ENCODE measurements around the gene GIT2.
A peak's percentile ranks its signal among the peaks of the same experiment; 100 is the strongest.

Gene GIT2

DNA sequence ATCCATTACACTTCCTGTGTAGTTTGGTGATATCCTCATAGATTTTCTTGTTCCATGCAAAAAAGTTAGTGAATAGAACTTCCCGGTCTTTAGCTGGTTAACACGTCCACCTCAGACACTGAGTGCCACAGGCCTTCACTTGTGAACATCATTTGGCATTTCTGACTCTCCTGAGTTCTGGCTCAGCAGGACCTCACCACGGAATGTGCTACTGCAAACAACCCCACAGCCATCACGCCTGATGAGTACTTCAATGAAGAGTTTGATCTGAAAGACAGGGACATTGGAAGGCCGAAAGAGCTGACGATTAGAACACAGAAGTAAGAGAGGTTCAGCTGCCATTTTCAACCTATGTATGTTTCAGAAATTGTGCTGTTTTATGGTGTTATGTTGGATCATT, 32.2 kb upstream of the GIT2 start:
- Histone ChIP-seq H3K36me3 (ENCODE audit: control insufficient read depth in 1 of 2, insufficient read depth in 2 of 2, low read depth in 1 of 2, low read length in 2 of 2) (peaks cover 11 to 63% of the 10 kb centered on the region in 2 experiments), H3K4me2 (ENCODE audit: low read length, poor library complexity, severe bottlenecking) (no peak overlapping the region), H3K27ac (ENCODE audit: low read length, poor library complexity, severe bottlenecking) (no peak overlapping the region), H3K18ac (ENCODE audit: low read depth in 1 of 2, low read length in 2 of 2) (no peak overlapping the region), H4K8ac (ENCODE audit: low read length) (no peak overlapping the region), H3K9me3 (ENCODE audit: control insufficient read depth, low read length) (no peaks in the 10 kb centered on the region), H3K79me1 (replicated peaks; ENCODE audit: low read length, poor library complexity, severe bottlenecking) (peaks cover 3% of the 10 kb centered on the region), H2AK5ac (ENCODE audit: low read length, severe bottlenecking) (no peak overlapping the region), H3K9ac (ENCODE audit: low read length) (no peak overlapping the region), H3K27me3 (ENCODE audit: control insufficient read depth in 1 of 2, insufficient read depth in 1 of 2, low read length in 2 of 2) (no peaks in the 10 kb centered on the region), H3K4me1 (ENCODE audit: control insufficient read depth, insufficient read depth, low read depth, low read length) (peaks cover 7% of the 10 kb centered on the region), H4K91ac (ENCODE audit: low read length) (no peak overlapping the region), H2BK15ac (ENCODE audit: low read depth, poor library complexity, severe bottlenecking) (no peak overlapping the region), H2BK12ac (ENCODE audit: low read length in 2 of 2) (no peak overlapping the region), H3K23ac (ENCODE audit: low read length in 2 of 2) (no peak overlapping the region), H2AFZ (ENCODE audit: low read depth, low read length) (no peak overlapping the region), H2BK5ac (ENCODE audit: low read depth, low read length, poor library complexity, severe bottlenecking) (no peak overlapping the region), H3K14ac (ENCODE audit: low read length in 2 of 2) (no peak overlapping the region), H3K4ac (ENCODE audit: low read depth in 1 of 2, low read length in 2 of 2) (no peak overlapping the region), H3K4me3 (ENCODE audit: insufficient read depth in 1 of 2, low read depth in 1 of 2, low read length in 2 of 2) (no peak overlapping the region), H2BK120ac (ENCODE audit: low read depth, low read length) (no peak overlapping the region)
- DNase-seq: no peak
- WGBS: 91% methylated on average over 6 of the region's 6 CpGs

DNA sequence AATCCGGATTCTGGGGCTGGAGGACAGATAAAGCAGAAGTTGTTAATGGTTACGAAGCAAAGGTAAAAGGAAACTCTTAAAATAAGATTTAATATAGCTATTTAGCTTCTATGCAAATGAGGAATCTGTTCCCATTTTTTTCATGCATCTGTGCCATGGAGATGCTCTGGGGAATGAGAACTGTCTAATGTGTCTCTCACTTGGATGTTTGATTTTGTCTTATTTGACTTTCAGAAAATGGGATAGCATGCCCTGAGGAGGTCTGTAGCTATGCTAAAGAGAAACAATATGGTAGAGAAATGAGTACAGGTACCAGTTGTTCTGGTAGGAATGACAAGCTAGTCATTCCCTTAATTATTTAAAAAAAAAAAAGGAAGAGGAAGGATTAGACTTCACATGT, 27.9 kb upstream of the GIT2 start:
- Histone ChIP-seq H3K4me2 (ENCODE audit: low read length, poor library complexity, severe bottlenecking) (no peak overlapping the region), H3K4ac (ENCODE audit: low read depth in 1 of 2, low read length in 2 of 2) (no peak overlapping the region), H3K18ac (ENCODE audit: low read depth in 1 of 2, low read length in 2 of 2) (no peak overlapping the region), H3K36me3 (ENCODE audit: control insufficient read depth in 1 of 2, insufficient read depth in 2 of 2, low read depth in 1 of 2, low read length in 2 of 2) (peaks cover 13 to 59% of the 10 kb centered on the region in 2 experiments), H4K8ac (ENCODE audit: low read length) (no peak overlapping the region), H3K9me3 (ENCODE audit: control insufficient read depth, low read length) (no peaks in the 10 kb centered on the region), H2BK15ac (ENCODE audit: low read depth, poor library complexity, severe bottlenecking) (no peak overlapping the region), H2BK120ac (ENCODE audit: low read depth, low read length) (no peak overlapping the region), H3K79me1 (replicated peaks; ENCODE audit: low read length, poor library complexity, severe bottlenecking) (peaks cover 6% of the 10 kb centered on the region), H3K23ac (ENCODE audit: low read length in 2 of 2) (no peak overlapping the region), H3K9ac (ENCODE audit: low read length) (peak overlapping the region; percentile 61), H2AK5ac (ENCODE audit: low read length, severe bottlenecking) (no peak overlapping the region), H3K27me3 (ENCODE audit: control insufficient read depth in 1 of 2, insufficient read depth in 1 of 2, low read length in 2 of 2) (no peaks in the 10 kb centered on the region), H3K14ac (ENCODE audit: low read length in 2 of 2) (no peak overlapping the region), H2BK5ac (ENCODE audit: low read depth, low read length, poor library complexity, severe bottlenecking) (no peak overlapping the region), H2AFZ (ENCODE audit: low read depth, low read length) (no peak overlapping the region), H2BK12ac (ENCODE audit: low read length in 2 of 2) (no peak overlapping the region), H4K91ac (ENCODE audit: low read length) (no peak overlapping the region), H3K4me1 (ENCODE audit: control insufficient read depth, insufficient read depth, low read depth, low read length) (peaks cover 11% of the 10 kb centered on the region), H3K4me3 (ENCODE audit: insufficient read depth in 1 of 2, low read depth in 1 of 2, low read length in 2 of 2) (no peak overlapping the region), H3K27ac (ENCODE audit: low read length, poor library complexity, severe bottlenecking) (no peak overlapping the region)
- WGBS: 88% methylated on average over 1 of the region's 2 CpGs
- DNase-seq: no peak

DNA sequence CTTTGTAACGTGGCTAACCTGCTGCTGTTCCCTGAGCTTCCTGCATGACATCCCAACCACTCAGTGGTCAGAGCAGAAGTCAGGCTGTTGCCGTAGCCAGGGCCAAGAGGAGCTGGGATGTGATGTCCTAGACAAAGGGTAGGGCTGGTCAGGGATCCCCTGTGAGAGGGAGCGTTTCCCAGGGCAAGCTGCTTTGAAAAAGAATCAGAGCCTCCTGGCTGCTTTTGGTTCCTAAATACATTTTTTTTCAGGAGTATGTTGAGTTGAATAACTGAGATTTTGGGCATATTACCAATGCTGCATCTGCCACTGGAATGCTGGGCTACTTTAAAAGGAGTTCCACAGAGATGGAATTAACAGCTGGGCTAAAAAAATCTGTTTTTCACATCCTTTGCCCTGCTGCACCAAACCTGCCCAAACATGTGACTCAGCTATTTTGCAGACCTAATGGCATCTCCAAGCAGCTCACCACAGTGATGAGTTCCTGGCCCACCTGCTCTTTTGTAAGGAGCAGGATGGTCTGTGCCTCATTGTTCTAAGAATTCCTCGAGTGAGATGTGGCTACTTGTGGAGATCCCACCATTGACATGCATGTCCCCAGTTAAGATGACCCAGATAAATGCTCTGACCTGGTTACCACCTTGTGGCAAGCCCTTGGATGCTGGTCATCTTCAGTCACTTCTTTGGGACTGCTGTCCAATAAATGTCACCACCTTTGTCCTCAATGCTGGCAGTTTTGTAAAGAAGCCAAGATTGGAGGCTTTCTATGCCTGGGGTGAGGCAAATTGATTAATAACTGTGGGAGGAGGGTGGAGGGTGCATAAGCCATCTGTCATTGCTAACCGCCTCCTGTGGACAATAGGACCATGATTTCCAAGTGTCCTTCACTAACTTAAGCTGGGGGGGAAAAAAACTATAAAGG, 27.2 kb upstream of the GIT2 start:
- Histone ChIP-seq H3K4me2 (ENCODE audit: low read length, poor library complexity, severe bottlenecking) (no peak overlapping the region), H3K27ac (ENCODE audit: low read length, poor library complexity, severe bottlenecking) (no peak overlapping the region), H3K36me3 (ENCODE audit: control insufficient read depth in 1 of 2, insufficient read depth in 2 of 2, low read depth in 1 of 2, low read length in 2 of 2) (peaks cover 13 to 60% of the 10 kb centered on the region in 2 experiments), H4K8ac (ENCODE audit: low read length) (no peak overlapping the region), H2BK5ac (ENCODE audit: low read depth, low read length, poor library complexity, severe bottlenecking) (no peak overlapping the region), H3K14ac (ENCODE audit: low read length in 2 of 2) (no peak overlapping the region), H4K91ac (ENCODE audit: low read length) (no peak overlapping the region), H3K23ac (ENCODE audit: low read length in 2 of 2) (peak overlapping the region in 1 of 2 experiments; percentile 14), H3K4me1 (ENCODE audit: control insufficient read depth, insufficient read depth, low read depth, low read length) (peaks cover 10% of the 10 kb centered on the region), H3K9ac (ENCODE audit: low read length) (peak overlapping the region; percentile 61), H2AK5ac (ENCODE audit: low read length, severe bottlenecking) (peak overlapping the region; percentile 33), H2BK120ac (ENCODE audit: low read depth, low read length) (no peak overlapping the region), H2BK15ac (ENCODE audit: low read depth, poor library complexity, severe bottlenecking) (peak overlapping the region; percentile 36), H3K79me1 (replicated peaks; ENCODE audit: low read length, poor library complexity, severe bottlenecking) (peaks cover 7% of the 10 kb centered on the region), H3K4me3 (ENCODE audit: insufficient read depth in 1 of 2, low read depth in 1 of 2, low read length in 2 of 2) (peak overlapping the region in 1 of 2 experiments; percentile 12), H3K4ac (ENCODE audit: low read depth in 1 of 2, low read length in 2 of 2) (no peak overlapping the region), H3K27me3 (ENCODE audit: control insufficient read depth in 1 of 2, insufficient read depth in 1 of 2, low read length in 2 of 2) (no peaks in the 10 kb centered on the region), H2AFZ (ENCODE audit: low read depth, low read length) (no peak overlapping the region), H3K18ac (ENCODE audit: low read depth in 1 of 2, low read length in 2 of 2) (no peak overlapping the region), H2BK12ac (ENCODE audit: low read length in 2 of 2) (peak overlapping the region in 1 of 2 experiments; percentile 18), H3K9me3 (ENCODE audit: control insufficient read depth, low read length) (no peaks in the 10 kb centered on the region)
- 92% methylated on average over 5 of the region's 5 CpGs for WGBS
- no peak for DNase-seq

DNA sequence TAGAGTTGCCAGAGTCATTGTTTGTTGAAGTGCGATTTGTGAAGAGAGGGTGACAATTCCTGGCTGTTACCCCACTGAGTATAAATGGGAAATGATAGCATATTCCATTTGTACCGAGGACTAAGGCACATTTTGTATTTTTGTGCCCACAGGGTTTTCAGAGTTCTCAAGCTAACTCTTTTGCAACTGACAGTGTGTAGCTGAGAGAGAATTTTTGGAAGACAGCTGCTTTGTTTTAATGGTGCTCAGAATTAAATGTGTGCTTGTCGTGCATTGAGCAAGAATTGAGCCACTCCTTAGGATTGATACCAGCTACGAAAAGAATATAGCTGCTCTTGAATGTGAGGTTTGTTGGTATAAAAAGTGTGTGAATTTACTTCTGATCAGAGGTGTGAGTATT, 24.8 kb upstream of the GIT2 start:
- Histone ChIP-seq H3K18ac (ENCODE audit: low read depth in 1 of 2, low read length in 2 of 2) (no peak overlapping the region), H3K27ac (ENCODE audit: low read length, poor library complexity, severe bottlenecking) (no peak overlapping the region), H3K4me1 (ENCODE audit: control insufficient read depth, insufficient read depth, low read depth, low read length) (peaks cover 9% of the 10 kb centered on the region), H4K91ac (ENCODE audit: low read length) (no peak overlapping the region), H2AK5ac (ENCODE audit: low read length, severe bottlenecking) (no peak overlapping the region), H3K4ac (ENCODE audit: low read depth in 1 of 2, low read length in 2 of 2) (no peak overlapping the region), H4K8ac (ENCODE audit: low read length) (no peak overlapping the region), H2BK5ac (ENCODE audit: low read depth, low read length, poor library complexity, severe bottlenecking) (no peak overlapping the region), H3K4me3 (ENCODE audit: insufficient read depth in 1 of 2, low read depth in 1 of 2, low read length in 2 of 2) (no peak overlapping the region), H3K27me3 (ENCODE audit: control insufficient read depth in 1 of 2, insufficient read depth in 1 of 2, low read length in 2 of 2) (no peaks in the 10 kb centered on the region), H3K9me3 (ENCODE audit: control insufficient read depth, low read length) (no peaks in the 10 kb centered on the region), H2BK120ac (ENCODE audit: low read depth, low read length) (no peak overlapping the region), H2BK12ac (ENCODE audit: low read length in 2 of 2) (no peak overlapping the region), H3K23ac (ENCODE audit: low read length in 2 of 2) (no peak overlapping the region), H3K79me1 (replicated peaks; ENCODE audit: low read length, poor library complexity, severe bottlenecking) (peaks cover 8% of the 10 kb centered on the region), H3K4me2 (ENCODE audit: low read length, poor library complexity, severe bottlenecking) (no peak overlapping the region), H3K36me3 (ENCODE audit: control insufficient read depth in 1 of 2, insufficient read depth in 2 of 2, low read depth in 1 of 2, low read length in 2 of 2) (peaks cover 6 to 66% of the 10 kb centered on the region in 2 experiments), H3K9ac (ENCODE audit: low read length) (no peak overlapping the region), H3K14ac (ENCODE audit: low read length in 2 of 2) (no peak overlapping the region), H2AFZ (ENCODE audit: low read depth, low read length) (no peak overlapping the region), H2BK15ac (ENCODE audit: low read depth, poor library complexity, severe bottlenecking) (no peak overlapping the region)
- 92% methylated on average over 4 of the region's 4 CpGs for WGBS
- DNase-seq: no peak
